K562 (cell line): ENCODE results near the gene HSDL2. TPM values are rescaled to one million over a fixed set of nuclear protein-coding genes. Genes with fewer than 3 reads are reported as not detected.

Experiments
- ATF7 ChIP-seq: fragments of 450-650 bp; IDR thresholded peaks from 2 replicates; pipeline ENCODE4 v1.7.1; 2014; ENCODE audit warnings: mild to moderate bottlenecking, moderate library complexity
- CCNT2 ChIP-seq: IDR thresholded peaks from 2 replicates; pipeline ENCODE4 v1.6.1; 2011; ENCODE audit warnings: borderline replicate concordance, low read depth, mild to moderate bottlenecking, moderate library complexity, mixed read lengths, low read length; ENCODE audit not compliant: insufficient read length; ENCODE audit errors: extremely low read depth
- E2F1 ChIP-seq: sonication (generic); formaldehyde crosslinking; IDR thresholded peaks from 2 replicates; pipeline ENCODE4 v1.8.1; 2023; ENCODE audit warnings: mild to moderate bottlenecking, missing genetic modification reagents, moderate library complexity
- E2F5 ChIP-seq: sonication (generic); formaldehyde crosslinking; IDR thresholded peaks from 2 replicates; pipeline ENCODE4 v1.8.0; 2022; ENCODE audit warnings: mild to moderate bottlenecking, missing genetic modification reagents
- ELF1 ChIP-seq: fragments of 200-800 bp; sonication (Bioruptor generic); IDR thresholded peaks from 2 replicates; pipeline ENCODE4 v1.6.1; 2016; ENCODE audit warnings: missing genetic modification characterization, missing compliant biosample characterization
- ETV6 ChIP-seq, 3 experiments: fragments of 150-350 bp in 1 of 3; sonication (generic) in 1 of 3; formaldehyde crosslinking in 1 of 3; IDR thresholded peaks; 2 replicates each; pipeline versions ENCODE4 v1.6.1 to v1.8.0; 2014 to 2022; ENCODE audit warnings: borderline replicate concordance in 2 of 3, low read depth in 2 of 3, antibody characterized with exemption in 1 of 3, low read length in 1 of 3, mild to moderate bottlenecking in 1 of 3, missing genetic modification reagents in 1 of 3
- HCFC1 ChIP-seq: IDR thresholded peaks from 2 replicates; pipeline ENCODE4 v1.6.1; 2012; ENCODE audit warnings: low read depth, low read length, improper control_type of control experiment
- HMGN3 ChIP-seq: IDR thresholded peaks from 2 replicates; pipeline ENCODE4 v1.6.1; 2011; ENCODE audit warnings: borderline replicate concordance, low read depth, mild to moderate bottlenecking, mixed read lengths, low read length; ENCODE audit not compliant: insufficient read length; ENCODE audit errors: extremely low read depth
- KDM5B ChIP-seq: fragments of 200-600 bp; sonication (generic); IDR thresholded peaks from 2 replicates; pipeline ENCODE4 v1.6.1; 2012; ENCODE audit warnings: low read depth, mild to moderate bottlenecking, moderate library complexity, low read length, control low read depth, inconsistent platforms; ENCODE audit not compliant: insufficient replicate concordance
- L3MBTL2 ChIP-seq: fragments of 450-650 bp; IDR thresholded peaks from 2 replicates; pipeline ENCODE4 v1.6.1; 2016; ENCODE audit warnings: mild to moderate bottlenecking, moderate library complexity
- NFIC ChIP-seq: fragments of 450-650 bp; IDR thresholded peaks from 2 replicates; pipeline ENCODE4 v1.6.1; 2017; ENCODE audit warnings: mild to moderate bottlenecking, inconsistent platforms
- NR1H2 ChIP-seq: sonication (generic); formaldehyde crosslinking; IDR thresholded peaks from 2 replicates; pipeline ENCODE4 v1.4.0; 2020; ENCODE audit warnings: mild to moderate bottlenecking, missing genetic modification reagents
- NRF1 ChIP-seq, 2 experiments: fragments of 450-650 bp; IDR thresholded peaks in 1 of 2; conservative IDR thresholded peaks in 1 of 2; 2 replicates each; pipeline ENCODE4 v1.6.1; 2014; ENCODE audit warnings: mild to moderate bottlenecking in 2 of 2
- POU5F1 ChIP-seq: fragments of 150-350 bp; IDR thresholded peaks from 2 replicates; pipeline ENCODE4 v1.6.1; 2014; ENCODE audit warnings: borderline replicate concordance, low read length, low read depth, mild to moderate bottlenecking; ENCODE audit not compliant: partially characterized antibody
- PTBP1 ChIP-seq: fragments of 200-400 bp; formaldehyde crosslinking; IDR thresholded peaks from 2 replicates; pipeline ENCODE4 v1.6.1; 2017; ENCODE audit warnings: low read depth, low read length
- RBFOX2 ChIP-seq: fragments of 200-400 bp; formaldehyde crosslinking; IDR thresholded peaks from 2 replicates; pipeline ENCODE4 v1.6.1; 2017; ENCODE audit warnings: low read depth, mild to moderate bottlenecking, low read length, moderate library complexity
- SNIP1 ChIP-seq: fragments of 450-650 bp; IDR thresholded peaks from 2 replicates; pipeline ENCODE4 v1.7.1; 2017; ENCODE audit warnings: low read depth, mild to moderate bottlenecking
- SRF ChIP-seq, 2 experiments: fragments of 250-450, 450-650 bp in 1 of 2; sonication (Bioruptor Pico) in 1 of 2; sonication (generic) in 1 of 2; formaldehyde crosslinking; IDR thresholded peaks; 2 replicates each; pipeline versions ENCODE4 v1.5.0 to v1.5.1; 2020 to 2022; ENCODE audit warnings: mild to moderate bottlenecking in 1 of 2, missing genetic modification reagents in 1 of 2
- TAF7 ChIP-seq: fragments of 450-650 bp; IDR thresholded peaks from 2 replicates; pipeline ENCODE4 v1.6.1; 2016; ENCODE audit warnings: missing genetic modification characterization, missing compliant biosample characterization
- WHSC1 ChIP-seq: IDR thresholded peaks from one replicate; pipeline ENCODE4 v1.6.1; 2012; ENCODE audit warnings: low read length, control low read depth, inconsistent platforms
- ZNF57 ChIP-seq: fragments of 450-650 bp; formaldehyde crosslinking; IDR thresholded peaks from 2 replicates; pipeline ENCODE4 v1.4.0; 2020; ENCODE audit warnings: mild to moderate bottlenecking, moderate library complexity
- polyA plus RNA-seq, 8 experiments: library from polyadenylated mRNA; depleted of rRNA in 4 of 8; stranded (reverse) in 5 of 8; unstranded in 3 of 8; fragments of >200 nt; fragmentation: Nextera tagmentation in 2 of 8; fragmentation: Illumina TruSeq in 1 of 8; extraction: Ambion mirVana in 2 of 8; extraction: Trizol in 1 of 8; gene quantifications; 2 replicates each; pipeline versions ENCODE4 v1.2.1 to v1.2.3, GENCODE V29; 2011 to 2014; ENCODE audit warnings: inconsistent platforms in 1 of 8, missing spikeins in 1 of 8
- total RNA-seq, 7 experiments: library from RNA; depleted of rRNA in 6 of 7; stranded (reverse); fragments of >200 nt in 6 of 7; fragmentation: Illumina TruSeq in 2 of 7; extraction: Trizol in 2 of 7; gene quantifications; 2 replicates each; pipeline versions ENCODE4 v1.2.1 to v1.2.3, GENCODE V29; 2011 to 2021; ENCODE audit warnings: low replicate concordance in 1 of 7
- TF ChIP-seq, protein P1 (sequence below): sonication (generic); formaldehyde crosslinking; IDR thresholded peaks from 2 replicates; pipeline ENCODE4 v1.8.0; 2022; ENCODE audit warnings: mild to moderate bottlenecking, missing genetic modification reagents
- TF ChIP-seq, protein P2 (sequence below), 2 experiments: fragments of 450-650 bp in 1 of 2; sonication (generic) in 1 of 2; formaldehyde crosslinking in 1 of 2; IDR thresholded peaks in 1 of 2; conservative IDR thresholded peaks in 1 of 2; 2 replicates each; pipeline versions ENCODE4 v1.6.1 to v1.8.1; 2016 to 2023; ENCODE audit warnings: mild to moderate bottlenecking in 2 of 2, moderate library complexity in 2 of 2, inconsistent platforms in 1 of 2, missing genetic modification reagents in 1 of 2

HSDL2 gene
- total and polyA plus RNA-seq, 9 of the 15 experiments (the other 6 are each of a cell fraction or from before 2014, with no cell fraction given), result 22.8 to 74.1 (median 35.6) TPM

DNA sequence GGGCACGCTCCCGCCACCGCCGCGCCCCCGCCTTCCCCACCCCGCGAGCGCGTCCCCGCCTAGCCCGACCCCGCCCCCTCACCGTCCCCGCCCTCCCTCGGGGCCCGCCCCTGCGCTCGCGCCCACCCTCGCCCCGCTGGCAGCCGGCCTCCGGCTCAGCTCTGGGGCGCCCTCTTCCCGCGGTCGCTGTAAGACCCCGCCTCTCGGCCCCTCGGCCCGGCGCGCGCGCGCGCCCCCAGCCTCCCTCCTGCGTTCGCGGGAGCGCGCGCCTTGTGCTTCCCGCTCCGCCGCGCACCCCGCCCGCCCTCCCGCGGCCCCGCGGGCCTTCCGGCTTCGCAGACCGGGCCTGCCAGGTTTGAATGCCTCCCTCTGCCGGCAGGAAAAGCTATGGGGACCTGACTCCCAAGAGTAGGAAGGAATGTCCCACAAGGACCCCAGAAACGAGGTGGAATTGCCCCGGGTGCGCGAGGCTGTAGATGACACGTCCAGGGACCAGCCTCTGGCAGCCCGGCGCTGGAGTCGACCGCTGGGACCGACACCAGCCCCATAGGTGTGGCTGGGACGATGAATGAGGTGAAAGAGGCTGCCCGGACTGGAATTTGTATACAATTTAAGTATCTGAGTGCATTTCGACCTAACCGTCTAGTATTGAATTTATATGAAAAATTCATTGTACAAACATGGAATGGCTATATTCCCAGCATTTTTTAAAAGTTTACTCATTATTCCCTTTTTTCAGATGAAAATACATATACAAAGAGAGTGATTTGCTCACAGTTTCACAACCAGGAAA lies 46.1 kb upstream of the HSDL2 start (continued):
- TF ChIP-seq ELF1 (peak; percentile 82), NFIC (0 out of 2 replicates have a peak, but pooled peaks have one; percentile 22), E2F5 (no peak), NRF1 (conservative IDR thresholded peaks at IDR 0.05 in 1 of 2, IDR thresholded peaks at IDR 0.05 in 1 of 2) (peak; percentile 24 to 46; a peak in 3 of 4 replicates), WHSC1 (no peak), RBFOX2 (peak; percentile 5; the same call in 1 of the 2 replicates), SNIP1 (no peak), POU5F1 (no peak), ATF7 (peak; percentile 16), KDM5B (peak; percentile 65), L3MBTL2 (peak; percentile 47; the same call in 1 of the 2 replicates), HMGN3 (peak; percentile 39), TAF7 (tag) (peak; percentile 15; the same call in 1 of the 2 replicates), ZNF57 (CRISPR knock-in tag) (no peak), HCFC1 (no peak), NR1H2 (no peak), E2F1 (CRISPR knock-in tag) (peak; percentile 7; the same call in 1 of the 2 replicates), CCNT2 (peak; percentile 11), SRF (CRISPR knock-in tag; IDR thresholded peaks at IDR 0.05) (no peak; a peak in 1 of 4 replicates), PTBP1 (no peak), ETV6 (IDR thresholded peaks at IDR 0.05; ENCODE audit: borderline replicate concordance in 1 of 2, low read depth in 2 of 2, low read length in 1 of 2) (no peak), ETV6 (CRISPR knock-in tag; IDR thresholded peaks at IDR 0.05; ENCODE audit: borderline replicate concordance) (no peak)
- TF ChIP-seq, protein P1, sequence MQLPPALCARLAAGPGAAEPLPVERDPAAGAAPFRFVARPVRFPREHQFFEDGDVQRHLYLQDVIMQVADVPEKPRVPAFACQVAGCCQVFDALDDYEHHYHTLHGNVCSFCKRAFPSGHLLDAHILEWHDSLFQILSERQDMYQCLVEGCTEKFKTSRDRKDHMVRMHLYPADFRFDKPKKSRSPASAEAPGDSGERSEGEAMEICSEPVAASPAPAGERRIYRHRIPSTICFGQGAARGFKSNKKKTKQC (CRISPR knock-in tag), result 0 out of 2 replicates have a peak, but pooled peaks have one; percentile 57
- TF ChIP-seq, protein P2, sequence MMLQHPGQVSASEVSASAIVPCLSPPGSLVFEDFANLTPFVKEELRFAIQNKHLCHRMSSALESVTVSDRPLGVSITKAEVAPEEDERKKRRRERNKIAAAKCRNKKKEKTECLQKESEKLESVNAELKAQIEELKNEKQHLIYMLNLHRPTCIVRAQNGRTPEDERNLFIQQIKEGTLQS (IDR thresholded peaks at IDR 0.05), result no peak
- TF ChIP-seq, protein P2 (CRISPR knock-in tag; conservative IDR thresholded peaks at IDR 0.05), result no peak
